Effector CD8-positive, alpha-beta T cell (primary cell): ENCODE measurements around the gene POU2F2.
A peak's percentile ranks its signal among the peaks of the same experiment; 100 is the strongest.

Source experiments
- DNase-seq: peaks from one replicate; lab custom pipeline; 2025; lab: John Stamatoyannopoulos, UW

The POU2F2 gene

GRCh38 chr19:42079886-42080763, 52.1 kb downstream of the POU2F2 start:
- no peak for DNase-seq

- DNase-seq, result no peak
Measured at GRCh38 chr19:42079276-42079669, 53.0 kb downstream of the POU2F2 start.

GRCh38 chr19:42078538-42079275, 53.5 kb downstream of the POU2F2 start:
- no peak for DNase-seq

- no peak for DNase-seq
Measured at GRCh38 chr19:42078058-42078457, 54.2 kb downstream of the POU2F2 start.

GRCh38 chr19:42076380-42076944, 55.8 kb downstream of the POU2F2 start:
- DNase-seq, result no peak

GRCh38 chr19:42075616-42076379, 56.4 kb downstream of the POU2F2 start, which contains the start of gene ZNF574:
Gene ZNF574 (plus strand): TSS chr19:42076166. CDS start chr19:42078607, 2,441 bp downstream.
- DNase-seq, result peak; percentile 96

- DNase-seq, result no peak
Measured at GRCh38 chr19:42075364-42075615, 57.0 kb downstream of the POU2F2 start.

GRCh38 chr19:42074513-42075363, 57.5 kb downstream of the POU2F2 start:
- DNase-seq, result no peak

- DNase-seq, result no peak
Measured at GRCh38 chr19:42071247-42071646, 61.0 kb downstream of the POU2F2 start.

GRCh38 chr19:42069619-42070351, 62.5 kb downstream of the POU2F2 start, which contains the start of gene GRIK5:
Gene GRIK5 (minus strand): TSS chr19:42070206. CDS start chr19:42065770, 4,436 bp downstream.
- DNase-seq, result no peak

GRCh38 chr19:42068756-42069571, 63.3 kb downstream of the POU2F2 start:
- DNase-seq, result no peak

- no peak for DNase-seq
Measured at GRCh38 chr19:42068361-42068755, 63.9 kb downstream of the POU2F2 start.

- no peak for DNase-seq
Measured at GRCh38 chr19:42067315-42067888, 64.8 kb downstream of the POU2F2 start.

- DNase-seq, result no peak
Measured at GRCh38 chr19:42066075-42066754, 66.0 kb downstream of the POU2F2 start.

GRCh38 chr19:42065511-42065910, 66.7 kb downstream of the POU2F2 start:
- DNase-seq, result no peak

GRCh38 chr19:42065051-42065450, 67.2 kb downstream of the POU2F2 start:
- no peak for DNase-seq

GRCh38 chr19:42064432-42064831, 67.8 kb downstream of the POU2F2 start:
- no peak for DNase-seq

- DNase-seq, result no peak
Measured at GRCh38 chr19:42062381-42062780, 69.9 kb downstream of the POU2F2 start.

GRCh38 chr19:42060117-42060516, 72.1 kb downstream of the POU2F2 start:
- no peak for DNase-seq
